ENCODE data around the gene L3MBTL3.

Gene L3MBTL3

DNA sequence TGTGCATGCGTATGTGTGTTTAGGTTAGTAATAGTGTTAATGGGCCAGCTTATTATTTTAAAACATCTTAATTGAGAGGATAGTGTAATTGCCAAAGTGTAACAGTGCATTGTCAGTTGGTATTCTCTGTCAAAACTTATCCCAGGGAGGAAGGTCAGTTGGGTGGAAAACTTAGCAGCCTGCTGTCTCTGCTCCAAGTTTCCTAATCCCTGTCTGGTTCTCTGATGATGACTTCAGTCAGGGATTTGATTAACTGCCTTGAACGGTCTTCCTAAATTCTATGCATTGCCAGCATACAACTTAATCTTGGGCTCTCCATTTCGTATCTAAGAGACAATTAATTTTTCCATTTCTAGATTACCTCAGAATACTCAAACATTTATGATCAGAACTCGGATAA, 51.1 kb downstream of the L3MBTL3 start:
- TF ChIP-seq CTCF (IDR thresholded peaks at IDR 0.05) = no peak
- Histone ChIP-seq H2AFZ (no peak overlapping the region), H3K9ac (no peak overlapping the region), H3K27ac (no peak overlapping the region), H3K4me2 (ENCODE audit: low read length) (no peak overlapping the region), H3K79me2 (no peaks in the 10 kb centered on the region), H3K9me3 (ENCODE audit: control insufficient read depth, low read length) (no peaks in the 10 kb centered on the region), H3K4me1 (no peaks in the 10 kb centered on the region), H3K27me3 (ENCODE audit: control insufficient read depth, insufficient read depth, low read length) (no peaks in the 10 kb centered on the region), H3K36me3 (ENCODE audit: control insufficient read depth, insufficient read depth, low read length) (no peaks in the 10 kb centered on the region), H3K4me3 (ENCODE audit: low read depth, low read length) (no peak overlapping the region)

- Histone ChIP-seq H3K4me3 (ENCODE audit: low read depth, low read length) (no peak overlapping the region), H3K9ac (no peak overlapping the region)
Observed at GRCh38 chr6:130070326-130070725, 51.9 kb downstream of the L3MBTL3 start.

DNA sequence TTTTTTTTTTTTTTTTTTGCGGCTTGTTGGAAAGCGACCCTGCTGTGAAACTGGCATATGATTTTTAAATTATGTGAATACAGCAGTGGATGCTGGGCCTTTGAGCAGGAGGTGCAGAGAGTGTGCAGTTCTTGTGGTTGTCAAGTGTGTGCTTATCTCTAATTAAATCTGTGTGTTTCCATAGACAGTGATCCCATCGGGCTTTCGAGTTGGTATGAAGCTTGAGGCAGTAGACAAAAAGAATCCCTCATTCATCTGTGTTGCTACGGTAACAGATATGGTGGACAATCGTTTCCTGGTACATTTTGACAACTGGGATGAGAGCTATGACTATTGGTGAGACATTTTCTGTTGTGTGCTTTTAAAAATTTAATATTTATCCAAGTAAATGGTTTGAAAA, 52.4 kb downstream of the L3MBTL3 start:
- Histone ChIP-seq H3K79me2 (no peaks in the 10 kb centered on the region), H3K36me3 (ENCODE audit: control insufficient read depth, insufficient read depth, low read length) (no peaks in the 10 kb centered on the region), H2AFZ (no peak overlapping the region), H3K27ac (no peak overlapping the region), H3K27me3 (ENCODE audit: control insufficient read depth, insufficient read depth, low read length) (no peaks in the 10 kb centered on the region), H3K4me3 (ENCODE audit: low read depth, low read length) (no peak overlapping the region), H3K4me2 (ENCODE audit: low read length) (no peak overlapping the region), H3K9me3 (ENCODE audit: control insufficient read depth, low read length) (no peaks in the 10 kb centered on the region), H3K9ac (no peak overlapping the region), H3K4me1 (no peaks in the 10 kb centered on the region)
- TF ChIP-seq CTCF (IDR thresholded peaks at IDR 0.05) = no peak

More at GRCh38 chr6:130070326-130070725, 51.9 kb downstream of the L3MBTL3 start:
- TF ChIP-seq CTCF (IDR thresholded peaks at IDR 0.05) = no peak
- no peaks in the 10 kb centered on the region for H3K4me1 ChIP-seq
- H3K79me2 ChIP-seq = no peaks in the 10 kb centered on the region
- H2AFZ ChIP-seq = no peak overlapping the region
- H3K27me3 ChIP-seq (ENCODE audit: control insufficient read depth, insufficient read depth, low read length) = no peaks in the 10 kb centered on the region
- no peak overlapping the region for H3K4me2 ChIP-seq (ENCODE audit: low read length)
- H3K9me3 ChIP-seq (ENCODE audit: control insufficient read depth, low read length) = no peaks in the 10 kb centered on the region
- no peaks in the 10 kb centered on the region for H3K36me3 ChIP-seq (ENCODE audit: control insufficient read depth, insufficient read depth, low read length)
- no peak overlapping the region for H3K27ac ChIP-seq

GRCh38 chr6:130075879-130076460, 57.6 kb downstream of the L3MBTL3 start:
- TF ChIP-seq CTCF (IDR thresholded peaks at IDR 0.05) = no peak
- Histone ChIP-seq H3K36me3 (ENCODE audit: control insufficient read depth, insufficient read depth, low read length) (no peaks in the 10 kb centered on the region), H3K4me3 (ENCODE audit: low read depth, low read length) (no peak overlapping the region), H3K9ac (no peak overlapping the region), H3K4me1 (no peaks in the 10 kb centered on the region), H3K27ac (no peak overlapping the region), H3K27me3 (ENCODE audit: control insufficient read depth, insufficient read depth, low read length) (no peaks in the 10 kb centered on the region), H2AFZ (no peak overlapping the region), H3K9me3 (ENCODE audit: control insufficient read depth, low read length) (no peaks in the 10 kb centered on the region), H3K4me2 (ENCODE audit: low read length) (no peak overlapping the region), H3K79me2 (no peaks in the 10 kb centered on the region)

DNA sequence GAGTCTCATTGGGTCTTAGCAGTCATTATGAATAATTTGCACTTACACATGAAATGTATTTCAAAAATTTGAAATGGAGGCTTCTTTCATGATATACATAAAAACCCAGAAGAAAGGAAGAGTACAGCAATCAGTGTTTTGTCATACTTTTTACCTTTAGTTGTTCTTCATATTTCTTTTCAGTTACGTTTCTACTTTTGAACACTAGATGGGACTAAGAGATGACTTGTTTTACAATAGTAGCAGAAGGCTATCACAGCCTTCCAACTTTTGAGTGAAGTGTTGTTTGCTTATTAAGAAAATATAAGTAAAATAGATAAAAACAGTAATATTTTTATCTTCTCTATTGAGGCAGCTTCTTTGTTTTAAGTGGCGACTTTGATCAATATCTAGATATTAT, 58.1 kb downstream of the L3MBTL3 start:
- no peaks in the 10 kb centered on the region for H3K4me1 ChIP-seq
- H2AFZ ChIP-seq = no peak overlapping the region
- H3K79me2 ChIP-seq = no peaks in the 10 kb centered on the region
- no peak overlapping the region for H3K4me2 ChIP-seq (ENCODE audit: low read length)
- no peak for TF ChIP-seq CTCF (IDR thresholded peaks at IDR 0.05)
- no peak overlapping the region for H3K4me3 ChIP-seq (ENCODE audit: low read depth, low read length)
- H3K9me3 ChIP-seq (ENCODE audit: control insufficient read depth, low read length) = no peaks in the 10 kb centered on the region
- H3K27me3 ChIP-seq (ENCODE audit: control insufficient read depth, insufficient read depth, low read length) = no peaks in the 10 kb centered on the region
- no peak overlapping the region for H3K9ac ChIP-seq
- H3K27ac ChIP-seq = no peak overlapping the region
- no peaks in the 10 kb centered on the region for H3K36me3 ChIP-seq (ENCODE audit: control insufficient read depth, insufficient read depth, low read length)

Data from parathyroid adenoma (tissue), 2 donors.